NCI-H187 (cell line): ENCODE measurements around the gene GMDS.
"Not testable (repeated sequence)": the region's sequence is repeated elsewhere in the genome, so short reads cannot be mapped to it uniquely, and the experiment has no call there.

ENCODE experiments used
- DNase-seq, 2 experiments: peaks; one replicate each; lab custom pipeline; 2025; lab: John Stamatoyannopoulos, UW

Gene GMDS

DNA sequence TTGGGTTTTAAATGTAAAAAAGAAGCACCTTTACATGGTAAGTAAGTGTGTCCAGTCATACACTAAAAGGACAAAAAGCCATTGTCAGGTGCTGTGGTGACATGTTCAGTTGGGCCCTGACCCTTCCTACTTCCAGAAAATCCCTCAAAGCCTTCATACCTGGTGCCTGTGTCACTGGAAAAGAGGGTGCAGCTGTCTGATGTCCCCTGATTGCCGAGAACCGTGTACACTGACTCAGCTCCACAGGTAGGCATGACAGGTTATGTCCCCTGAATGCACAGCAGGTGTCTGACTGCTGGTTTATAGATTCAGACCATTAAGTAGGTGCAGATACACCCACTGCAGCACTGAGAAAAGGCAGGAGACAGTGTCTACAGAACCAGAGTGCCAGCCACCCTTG, 536.6 kb downstream of the GMDS start:
- DNase-seq: no peak

DNA sequence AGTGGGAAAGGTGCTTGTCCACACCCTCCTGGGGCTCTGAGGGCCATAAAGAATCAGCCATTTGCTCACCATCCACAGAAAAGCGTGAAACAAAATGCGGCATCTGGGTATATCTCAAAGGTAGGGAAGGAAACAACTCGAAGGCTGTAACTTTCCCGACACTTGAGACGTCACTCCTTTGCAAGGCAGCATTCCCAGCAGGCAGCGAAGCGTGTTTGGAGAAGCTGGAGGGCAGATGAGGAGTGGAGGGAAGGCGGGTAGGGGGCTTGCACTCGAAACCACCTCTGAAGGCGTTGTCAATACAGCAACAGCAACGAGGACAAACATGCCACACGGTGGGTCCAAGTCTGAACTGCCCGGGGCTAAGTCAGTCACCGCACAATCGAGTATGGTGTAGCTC, 537.3 kb downstream of the GMDS start:
- no peak for DNase-seq

DNA sequence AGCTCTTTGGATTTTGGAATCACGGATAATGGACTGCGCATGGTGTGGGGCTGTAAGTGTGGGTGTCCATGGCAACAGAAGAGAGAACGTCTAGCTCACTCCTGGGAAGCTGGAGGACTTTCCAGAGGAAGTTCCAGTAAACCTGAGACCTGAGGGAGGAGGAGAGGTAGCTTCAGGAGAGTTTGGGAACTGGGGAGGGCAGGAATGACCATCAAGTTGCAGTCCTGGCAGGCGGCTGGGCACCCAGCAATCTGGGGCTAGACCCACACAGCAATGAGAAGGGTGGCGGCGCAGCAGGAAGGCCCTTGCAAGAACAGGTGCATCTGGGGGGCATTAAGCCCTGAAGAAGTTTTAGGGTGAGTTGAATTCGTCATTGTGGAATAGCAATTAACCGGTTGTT, 539.8 kb downstream of the GMDS start:
- DNase-seq: no peak

DNA sequence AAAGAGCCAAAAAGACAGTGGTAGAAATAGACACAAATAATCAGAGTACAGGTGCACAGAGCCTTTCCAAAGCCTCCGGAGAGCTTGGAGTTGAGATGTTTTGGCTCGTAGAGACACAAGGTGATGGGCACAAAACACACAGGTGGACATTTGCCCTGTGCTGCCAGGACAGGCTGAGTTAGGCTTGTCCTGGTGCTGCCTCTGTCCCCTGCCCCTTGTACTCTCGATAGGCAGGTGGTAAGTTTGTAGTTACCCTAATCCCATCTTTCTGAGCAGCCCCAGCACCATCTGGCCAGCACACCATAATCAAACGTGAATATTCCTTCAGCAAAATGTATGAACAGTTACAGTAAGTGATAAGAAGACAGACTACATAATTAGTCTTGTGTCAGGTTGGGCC, 540.2 kb downstream of the GMDS start:
- DNase-seq: no peak

DNA sequence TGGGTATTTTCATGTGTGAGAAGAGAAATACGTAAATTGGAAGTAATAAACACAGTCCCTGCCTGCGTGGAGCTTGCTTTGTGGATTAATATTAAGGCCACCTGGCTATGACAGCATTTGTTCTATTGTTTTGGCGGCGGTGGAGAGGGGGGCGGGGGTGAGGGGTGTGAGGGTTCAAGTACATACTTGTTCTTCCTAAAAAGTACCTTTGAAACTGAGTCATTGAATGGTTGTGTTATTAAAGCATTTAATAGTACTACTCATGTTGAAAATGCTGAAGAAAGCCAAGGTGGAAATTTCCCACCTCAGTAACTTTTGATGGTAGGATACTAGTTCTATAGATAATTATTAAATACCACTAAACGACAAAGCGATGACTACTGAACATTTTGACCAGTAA, 540.7 kb downstream of the GMDS start:
- no peak for DNase-seq

DNA sequence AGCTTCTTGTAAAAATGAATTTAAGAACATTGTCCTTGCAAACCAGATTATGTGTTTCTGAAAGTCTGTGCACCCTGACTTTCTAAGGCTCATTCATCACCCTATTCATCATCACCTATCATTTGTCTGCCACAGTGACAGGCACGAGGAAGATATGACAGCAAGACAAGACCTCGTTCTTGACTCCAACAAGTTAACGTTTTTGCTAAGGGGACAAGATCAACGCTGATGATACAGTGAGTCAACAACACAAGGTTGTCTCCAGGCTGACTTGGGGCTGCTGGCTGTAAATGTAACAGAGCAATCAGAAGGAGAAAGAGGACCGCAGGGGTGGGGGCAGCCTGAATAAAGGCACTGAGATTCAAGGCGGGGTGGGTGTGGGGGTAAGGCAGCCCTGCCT, 541.5 kb downstream of the GMDS start:
- no peak for DNase-seq

DNA sequence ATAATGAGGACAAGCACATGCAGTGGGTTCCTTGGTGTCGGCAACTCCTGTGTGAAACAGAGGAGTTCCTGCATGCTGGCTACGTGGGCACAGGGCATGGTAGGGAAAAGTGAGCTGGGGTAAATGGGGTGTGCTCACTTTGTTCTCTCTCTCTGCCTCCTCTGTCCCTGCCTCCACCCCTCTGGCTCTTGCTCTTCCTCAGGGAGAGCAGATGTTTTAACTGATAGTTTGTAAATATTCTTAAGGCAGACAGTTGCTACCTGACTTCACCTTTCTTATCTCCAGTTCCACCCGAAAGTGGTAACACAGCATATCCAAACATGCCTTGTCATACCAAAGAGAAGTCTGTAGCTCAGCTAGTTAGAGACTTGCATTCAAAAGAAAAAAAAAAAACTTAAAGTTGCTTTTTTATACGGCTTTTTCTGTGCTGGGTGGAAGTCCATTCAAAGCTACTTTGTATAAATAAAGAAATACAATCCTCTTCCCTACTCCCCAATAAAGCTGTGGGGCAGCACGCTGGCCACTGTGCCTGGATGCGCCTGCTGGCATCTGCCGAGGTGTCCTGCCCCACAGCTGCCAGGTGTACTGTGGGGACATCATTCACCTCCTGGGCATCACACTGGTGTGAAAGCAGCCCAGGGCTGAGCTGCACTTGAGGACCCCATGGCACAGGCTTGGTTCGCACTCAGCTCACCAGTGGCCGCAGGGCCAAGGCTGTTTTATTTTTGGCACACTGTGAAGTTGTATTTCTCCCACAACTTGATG, 542.1 kb downstream of the GMDS start:
- DNase-seq: no peak

DNA sequence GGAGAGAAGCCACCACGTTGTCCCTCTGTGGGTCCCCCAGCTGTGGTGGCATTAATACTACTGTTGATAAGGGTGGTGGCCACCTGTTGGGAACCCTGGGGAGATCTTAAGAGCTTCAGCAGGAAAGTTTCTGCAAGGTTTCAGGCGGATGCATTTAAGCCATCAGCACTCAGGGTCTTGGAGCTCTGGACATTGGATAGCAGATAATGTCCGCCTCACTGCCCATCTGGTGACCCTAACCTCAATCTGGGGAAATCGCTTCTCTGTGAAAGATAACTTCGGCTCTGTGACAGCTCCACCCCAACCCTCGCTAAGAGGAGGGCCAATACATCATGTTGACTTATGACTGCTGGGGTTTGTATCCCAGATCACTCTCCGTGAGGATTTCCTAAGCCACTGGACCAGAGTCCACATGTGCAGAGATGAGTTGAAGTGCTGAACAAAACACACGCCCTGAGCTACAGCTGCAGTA, 542.8 kb downstream of the GMDS start:
- DNase-seq: no peak

DNA sequence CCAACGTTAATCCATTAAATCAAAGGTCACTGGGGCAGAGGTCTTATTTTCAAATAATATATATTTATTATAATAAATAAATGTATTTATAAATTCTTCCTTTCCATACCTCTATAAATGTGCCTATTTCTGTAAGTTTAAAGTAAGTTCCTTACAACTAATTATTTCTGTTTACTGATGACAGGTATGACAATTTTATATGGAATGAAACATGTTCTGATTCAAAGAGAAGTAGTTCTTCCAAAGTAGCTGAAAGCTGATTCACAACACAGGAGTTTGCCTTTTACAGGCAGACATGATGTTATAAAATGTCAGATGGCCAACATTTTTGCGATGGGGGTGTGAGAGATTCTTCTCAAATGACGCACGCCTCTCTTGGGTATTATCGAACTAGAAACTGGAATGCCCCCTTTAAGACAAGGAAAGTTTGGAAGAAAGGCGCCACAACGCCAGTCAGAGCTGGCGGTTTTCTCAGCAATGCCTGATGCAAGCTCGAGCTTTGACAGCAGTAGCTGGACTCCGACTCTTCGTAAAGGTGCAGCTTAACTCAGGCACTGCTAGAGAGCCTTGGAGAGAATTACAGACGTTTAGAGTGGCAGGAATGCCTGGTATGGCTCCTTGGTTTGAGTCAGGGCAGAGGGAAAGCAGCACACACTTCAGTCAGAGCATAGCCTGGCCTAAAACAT, 543.6 kb downstream of the GMDS start:
- DNase-seq: no peak

DNA sequence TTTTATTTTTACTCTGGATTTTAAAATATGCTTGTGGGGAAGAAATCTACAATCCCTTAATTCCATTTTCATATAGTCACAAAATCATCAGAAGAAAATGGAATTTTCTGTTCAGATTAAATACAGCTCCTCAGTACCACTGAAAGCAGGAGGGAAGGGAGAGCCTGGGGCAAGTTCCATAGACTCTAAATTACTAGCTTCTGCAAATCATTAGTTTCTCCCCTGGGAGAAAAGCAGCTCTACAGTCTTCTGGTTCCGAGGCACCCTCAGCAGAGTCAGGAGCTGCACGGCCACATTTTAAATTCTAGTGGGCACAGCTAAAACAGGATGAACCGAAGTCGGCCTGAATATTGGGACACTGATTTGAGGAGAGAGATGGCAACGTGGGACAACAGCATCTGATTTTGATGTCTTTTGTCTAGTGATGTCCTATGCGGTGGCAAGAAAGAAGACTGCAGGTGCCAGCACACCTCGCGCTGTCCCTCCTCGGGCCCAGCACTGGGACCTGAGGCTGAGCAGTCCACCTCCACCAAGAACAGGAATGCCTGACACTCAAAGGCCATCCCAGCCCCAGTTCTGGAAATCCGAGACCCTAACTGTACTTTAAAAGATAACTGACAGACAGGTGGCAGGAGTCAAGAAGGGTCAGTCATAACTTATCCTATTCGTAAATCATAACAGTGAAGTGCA, 545.0 kb downstream of the GMDS start:
- no peak for DNase-seq

DNA sequence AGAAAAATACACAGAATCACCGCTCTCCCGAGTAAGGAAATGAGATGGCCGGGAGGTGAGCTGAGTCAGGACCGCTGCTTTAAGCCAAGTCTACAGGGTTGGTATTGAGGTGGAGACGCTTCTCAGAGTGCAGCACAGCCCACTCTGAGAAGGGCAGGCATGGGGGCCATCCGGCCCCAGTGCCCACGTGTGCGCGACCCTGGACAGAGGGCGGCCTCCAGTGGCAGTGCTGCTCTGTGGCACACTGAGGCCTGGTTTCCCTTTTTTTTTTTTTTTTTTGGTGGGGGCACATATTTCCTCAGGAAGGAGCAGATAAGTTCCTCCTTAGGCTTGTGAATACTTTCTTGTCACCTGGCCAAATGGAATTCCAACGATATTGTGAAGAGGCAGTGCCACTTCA, 546.9 kb downstream of the GMDS start:
- no peak for DNase-seq

DNA sequence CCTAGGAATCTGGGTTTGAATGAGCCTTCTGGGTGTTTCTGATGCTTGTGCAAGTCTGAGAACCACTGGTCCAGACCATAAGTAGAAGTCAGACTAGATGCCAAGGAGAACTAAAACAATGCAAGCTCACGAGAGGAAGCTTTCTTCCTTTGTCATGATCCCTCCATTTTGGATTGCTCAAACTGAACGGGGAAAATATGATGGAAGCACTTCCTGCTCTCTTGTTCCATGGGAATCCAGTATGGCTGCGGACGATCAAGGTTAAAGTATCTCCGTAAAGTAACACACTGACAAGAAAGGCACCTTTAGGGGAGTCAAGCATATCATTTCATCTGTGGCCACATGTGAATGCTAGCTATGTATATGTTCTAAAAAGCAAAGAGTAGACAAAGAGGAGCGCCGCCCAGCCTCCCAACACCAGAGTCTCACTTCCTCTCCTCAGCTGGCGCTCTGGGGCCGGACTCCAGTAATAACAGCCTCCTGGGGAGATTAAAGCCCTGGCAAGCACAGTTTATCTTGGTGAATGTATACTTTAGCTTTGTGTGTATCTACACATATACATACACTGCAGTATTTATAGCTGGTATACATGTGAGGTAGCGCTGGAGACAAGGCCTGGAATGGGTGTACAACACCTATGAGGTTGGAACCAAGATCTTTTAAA, 547.6 kb downstream of the GMDS start:
- no peak for DNase-seq

DNA sequence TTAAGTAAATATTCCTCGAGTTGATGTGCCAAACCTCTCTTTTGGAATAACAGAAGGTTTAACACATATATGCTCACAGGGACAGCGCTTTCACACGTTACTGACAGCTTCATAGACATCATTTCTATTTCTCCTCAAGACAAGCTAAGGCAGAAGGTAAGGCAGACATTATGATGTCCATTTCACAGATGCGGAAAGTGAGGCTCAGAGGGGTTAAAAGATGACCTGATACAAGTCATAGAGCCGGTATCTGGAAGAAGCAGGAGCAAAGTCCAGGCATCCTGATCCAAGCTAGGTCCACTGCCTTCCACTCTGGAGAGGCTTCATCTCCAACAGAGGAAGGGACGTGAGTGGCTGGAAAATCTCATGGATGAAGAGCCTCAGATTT, 548.9 kb downstream of the GMDS start:
- no peak for DNase-seq

DNA sequence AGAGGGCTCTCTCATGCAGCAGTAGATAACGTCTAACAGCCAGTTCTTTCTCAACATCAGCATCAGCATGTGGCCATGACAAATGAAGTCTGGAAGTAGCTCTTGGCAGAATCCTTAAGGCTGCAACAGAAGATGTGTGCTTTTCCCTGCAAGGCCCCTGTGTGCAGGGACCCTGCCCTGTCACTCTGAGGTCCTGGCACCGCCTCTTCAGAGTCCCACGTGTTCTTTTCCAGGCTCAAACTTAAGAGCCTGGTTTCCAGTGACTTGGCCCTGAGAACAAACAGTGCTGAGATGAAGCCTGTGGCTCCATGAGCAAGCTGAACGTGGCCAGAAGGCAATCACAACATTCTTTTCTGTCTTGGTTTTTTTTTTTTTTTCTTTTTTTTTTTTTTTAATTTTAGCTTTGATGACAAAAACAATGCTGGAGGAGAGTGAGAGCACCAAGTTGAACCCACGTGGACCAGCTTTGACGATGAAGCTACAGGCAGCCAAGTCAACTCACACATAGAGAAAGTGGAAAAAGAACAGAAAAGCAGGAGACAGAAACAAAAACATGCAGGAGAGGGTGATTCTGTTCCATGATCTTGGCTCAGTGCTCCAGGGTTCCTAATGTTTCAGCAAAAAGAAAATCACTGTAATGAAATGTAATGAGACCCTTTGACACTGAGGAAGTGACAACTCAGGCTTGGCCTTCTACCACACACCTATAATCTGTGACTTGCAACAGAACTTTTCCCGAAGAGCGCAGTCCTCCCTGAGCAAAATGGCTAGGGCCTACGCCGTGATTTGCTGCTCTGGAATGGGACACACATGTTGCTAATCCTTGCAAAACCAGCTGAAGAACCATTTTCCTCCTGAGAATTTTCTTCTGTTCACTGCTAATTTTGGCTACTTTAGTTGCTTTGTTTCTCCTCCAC, 549.6 kb downstream of the GMDS start:
- DNase-seq: no peak

DNA sequence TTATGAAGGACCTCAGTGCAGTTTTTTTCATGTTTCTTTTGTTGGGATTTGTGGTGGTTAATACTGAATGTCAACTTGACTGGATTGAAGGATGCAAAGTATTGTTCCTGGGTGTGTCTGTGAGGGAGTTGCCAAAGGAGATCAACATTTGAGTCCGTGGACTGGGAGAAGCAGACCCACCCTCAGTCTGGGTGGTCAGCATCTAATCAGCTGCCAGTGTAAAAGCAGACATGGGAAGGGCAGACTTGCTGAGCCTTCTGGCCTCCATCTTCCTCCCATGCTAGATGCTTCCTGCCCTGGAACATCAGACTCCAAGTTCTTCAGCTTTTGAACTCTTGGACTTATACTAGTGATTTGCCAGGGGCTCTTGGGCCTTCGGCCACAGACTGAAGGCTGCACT, 553.6 kb downstream of the GMDS start:
- DNase-seq: not testable (repeated sequence)

DNA sequence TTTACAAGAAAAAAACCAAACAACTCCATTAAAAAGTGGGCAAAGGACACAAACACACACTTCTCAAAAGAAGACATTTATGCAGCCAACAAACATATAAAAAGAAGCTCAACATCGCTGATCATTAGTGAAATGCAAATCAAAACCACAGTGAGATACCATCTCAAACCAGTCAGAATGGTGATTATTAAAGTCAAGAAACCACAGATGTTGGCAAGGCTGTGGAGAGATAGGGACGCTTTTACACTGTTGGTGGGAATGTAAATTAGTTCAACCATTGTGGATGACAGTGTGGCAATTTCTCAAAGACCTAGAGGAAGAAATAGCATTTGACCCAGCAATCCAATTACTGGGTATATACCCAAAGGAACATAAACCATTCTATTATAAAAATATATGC, 554.7 kb downstream of the GMDS start:
- not testable (repeated sequence) for DNase-seq

DNA sequence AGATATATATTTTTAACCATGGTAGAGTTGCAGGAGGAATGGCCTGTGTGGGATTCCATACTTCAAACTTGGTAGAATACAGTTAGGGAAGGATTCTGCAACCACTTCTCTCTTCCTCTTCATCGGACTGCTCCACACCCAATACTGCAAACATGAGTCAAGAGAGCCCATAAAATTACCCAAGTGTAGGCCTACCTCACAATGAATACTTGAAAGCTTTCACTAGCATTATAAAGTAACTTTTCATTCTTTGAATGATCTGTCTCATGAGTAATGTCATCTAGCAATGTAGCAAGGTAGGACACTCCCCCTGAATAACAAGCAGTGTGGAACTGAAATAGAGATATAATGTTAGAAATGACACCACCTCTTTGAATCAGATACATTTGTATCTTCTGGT, 556.3 kb downstream of the GMDS start:
- no peak for DNase-seq

DNA sequence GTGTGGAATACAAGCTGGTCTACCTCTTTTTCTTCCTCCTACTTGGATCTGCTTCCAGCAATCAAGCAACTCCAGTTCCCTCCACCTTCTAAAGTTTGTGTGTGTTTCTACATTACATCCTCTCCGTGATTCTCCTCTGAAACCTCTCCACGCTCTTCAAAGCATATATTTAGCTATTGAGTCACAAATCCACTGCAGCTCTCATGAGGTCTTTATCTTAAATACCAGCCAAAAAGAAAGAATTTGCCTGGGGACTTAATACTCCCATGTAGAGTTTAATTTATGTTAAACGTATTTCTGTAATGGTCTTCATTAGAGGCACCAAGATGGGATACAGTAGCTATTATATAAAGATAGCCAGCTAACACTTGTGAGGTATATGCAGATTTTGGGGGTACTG, 557.0 kb downstream of the GMDS start:
- DNase-seq: no peak

DNA sequence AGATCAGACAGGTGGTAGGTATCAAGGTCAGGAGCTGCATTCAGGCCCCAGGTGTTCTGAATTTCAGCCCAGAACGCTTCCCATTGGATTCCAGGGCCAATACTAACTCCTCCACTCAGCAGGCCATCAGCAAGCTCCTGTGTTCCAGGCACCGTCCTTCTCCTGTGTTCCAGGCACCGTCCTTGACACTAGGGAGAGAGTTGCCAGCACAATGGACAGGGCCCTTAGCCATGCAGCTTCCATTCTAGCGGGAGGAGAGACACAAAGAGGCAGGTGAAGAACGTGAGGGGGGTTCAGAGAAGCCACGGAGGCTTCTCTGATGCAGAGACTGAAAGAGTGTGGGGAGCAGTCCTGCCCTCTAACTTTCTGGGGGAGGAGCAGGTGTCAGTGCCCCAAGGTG, 558.0 kb downstream of the GMDS start:
- DNase-seq: no peak

DNA sequence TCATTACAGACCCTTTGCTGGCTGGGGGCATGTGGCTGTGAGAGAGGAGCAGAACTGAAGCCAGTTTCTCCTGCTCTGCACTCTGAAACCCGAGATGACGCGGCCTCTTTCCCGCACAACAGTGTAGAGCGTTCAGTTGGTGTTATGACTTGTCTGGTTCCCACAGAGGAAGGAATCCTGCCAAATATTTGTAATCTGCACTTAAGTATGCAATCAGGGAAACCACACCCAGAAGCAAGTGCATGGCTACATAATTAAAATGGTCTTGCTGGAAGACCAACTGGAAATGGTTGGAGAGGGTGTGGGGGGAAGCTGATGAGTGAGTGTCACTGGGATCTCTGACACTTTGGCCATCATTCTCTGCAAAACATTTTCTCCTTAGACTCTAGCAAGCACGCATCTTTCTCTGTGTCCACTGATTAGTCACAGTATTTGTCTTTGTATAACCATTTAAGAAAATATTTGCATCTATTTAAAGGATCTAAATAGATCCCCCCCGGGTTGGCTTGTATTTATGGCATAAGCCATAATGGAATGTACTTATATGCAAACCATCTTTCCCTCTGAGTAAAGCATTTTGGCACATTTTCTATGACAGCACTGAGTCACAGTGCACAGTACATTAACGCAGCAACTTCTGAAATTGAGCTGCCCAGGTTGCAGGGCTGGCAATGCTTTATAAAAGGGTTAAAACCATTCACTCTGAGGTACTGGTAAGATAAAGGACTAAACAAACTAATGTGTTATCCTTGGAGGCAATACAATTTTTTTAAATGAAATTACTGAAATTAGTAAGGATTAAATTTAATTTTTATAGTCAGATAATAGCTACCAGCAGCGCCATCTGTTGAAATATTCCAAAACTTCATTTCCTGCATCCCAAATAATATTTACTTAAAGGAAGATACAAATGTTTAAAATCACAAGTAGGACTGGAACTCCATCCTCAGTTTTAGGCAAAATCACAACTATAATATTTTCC, 559.0 kb downstream of the GMDS start:
- DNase-seq: peak in 1 of 2 experiments; percentile 30
